Glomerular visceral epithelial cell (primary cell): ENCODE results near the gene RNF17.
A peak's percentile ranks its signal among the peaks of the same experiment; 100 is the strongest.

Source experiments
- DNase-seq: peaks from one replicate; pipeline ENCODE4 v3.0.0-alpha.2; 2016; ENCODE audit errors: extremely low spot score

Gene RNF17

GRCh38 chr13:24899601-24900000 is 135.6 kb downstream of the RNF17 start:
- peak; percentile 18 for DNase-seq

GRCh38 chr13:24900507-24900906 is 136.5 kb downstream of the RNF17 start:
- no peak for DNase-seq

- DNase-seq: peak; percentile 16
Observed at GRCh38 chr13:24905242-24905641, 141.3 kb downstream of the RNF17 start.

- no peak for DNase-seq
Observed at GRCh38 chr13:24906268-24906667, 142.3 kb downstream of the RNF17 start.

GRCh38 chr13:24910502-24911132 is 146.6 kb downstream of the RNF17 start:
- no peak for DNase-seq

- DNase-seq: peak; percentile 50
Observed at GRCh38 chr13:24911133-24911908, 147.4 kb downstream of the RNF17 start.

- DNase-seq: no peak
Observed at GRCh38 chr13:24916464-24916863, 152.5 kb downstream of the RNF17 start.

- DNase-seq: no peak
Observed at GRCh38 chr13:24921003-24921402, 157.0 kb downstream of the RNF17 start.

GRCh38 chr13:24921881-24922280 is 157.9 kb downstream of the RNF17 start:
- no peak for DNase-seq

- peak; percentile 56 for DNase-seq
Observed at GRCh38 chr13:24922387-24922744, 158.4 kb downstream of the RNF17 start.

- DNase-seq: peak; percentile 97
Observed at GRCh38 chr13:24922745-24923591, 159.0 kb downstream of the RNF17 start.

GRCh38 chr13:24925318-24926231 is 161.6 kb downstream of the RNF17 start:
- no peak for DNase-seq

- no peak for DNase-seq
Observed at GRCh38 chr13:24927810-24928404, 163.9 kb downstream of the RNF17 start.

- DNase-seq: no peak
Observed at GRCh38 chr13:24929196-24929595, 165.2 kb downstream of the RNF17 start.
